Ascending aorta (tissue), 2 donors: ENCODE data around the gene CACNA1H. TPM values are rescaled to one million over a fixed set of nuclear protein-coding genes. Genes with fewer than 3 reads are reported as not detected.

Experiments
- DNase-seq, 2 donors: peaks; one replicate each; pipeline ENCODE4 v3.0.0-alpha.2; 2019; ENCODE audit warnings: low spot score in 2 of 2
- H3K27ac ChIP-seq, 2 donors: fragments of 200-600 bp; sonication (generic); one replicate each; pipeline ENCODE4 v1.5.1; 2016 to 2017; ENCODE audit warnings: mild to moderate bottlenecking in 1 of 2
- H3K27me3 ChIP-seq: fragments of 200-600 bp; sonication (generic); one replicate; pipeline ENCODE4 v1.5.1; 2017
- H3K36me3 ChIP-seq, 2 donors: fragments of 200-600 bp; sonication (generic); one replicate each; pipeline ENCODE4 v1.5.1; 2016
- H3K4me1 ChIP-seq, 2 donors: fragments of 200-600 bp; sonication (generic); one replicate each; pipeline ENCODE4 v1.5.1; 2016 to 2017; ENCODE audit warnings: mild to moderate bottlenecking in 1 of 2
- H3K4me3 ChIP-seq, 2 donors: fragments of 200-600 bp; sonication (generic); one replicate each; pipeline ENCODE4 v1.5.1; 2016 to 2017; ENCODE audit warnings: mild to moderate bottlenecking in 1 of 2
- H3K9me3 ChIP-seq, 2 donors: fragments of 200-600 bp; sonication (generic); one replicate each; pipeline ENCODE4 v1.5.1; 2016
- CTCF ChIP-seq, 3 experiments: fragments of 200-600 bp in 2 of 3; fragments of 450-650 bp in 1 of 3; sonication (generic) in 2 of 3; IDR thresholded peaks; one replicate each; pipeline ENCODE4 v1.5.1; 2016 to 2019; ENCODE audit warnings: antibody characterized with exemption in 3 of 3, mild to moderate bottlenecking in 1 of 3, moderate library complexity in 1 of 3
- intact Hi-C: fragments of 100-400 bp; cut with DNase I; formaldehyde crosslinking; loops from one replicate; pipeline ENCODE4 v1.15.1; 2023
- total RNA-seq: library from RNA; depleted of rRNA; stranded (reverse); fragments of >200 nt; gene quantifications from one replicate; pipeline ENCODE4 v1.1.0, GENCODE V29; 2016

Gene CACNA1H
- total RNA-seq, 1 donor from 2014 or later: 57.5 TPM

GRCh38 chr16:1149101-1149636 is 3.7 kb upstream of the CACNA1H start:
- intact Hi-C loops: no loop called here
- peaks cover 6% of the 10 kb centered on the region for H3K27me3 ChIP-seq
- DNase-seq: no peak
- peaks cover 0 to 4% of the 10 kb centered on the region in 2 donors for H3K4me1 ChIP-seq
- no peak for TF ChIP-seq CTCF (IDR thresholded peaks at IDR 0.05)
- H3K36me3 ChIP-seq: no peaks in the 10 kb centered on the region
- H3K9me3 ChIP-seq: no peaks in the 10 kb centered on the region
- no peak overlapping the region for H3K27ac ChIP-seq
- no peak overlapping the region for H3K4me3 ChIP-seq

GRCh38 chr16:1150511-1150982 is 2.4 kb upstream of the CACNA1H start:
- Histone ChIP-seq H3K4me1 (peaks cover 0 to 6% of the 10 kb centered on the region in 2 donors), H3K4me3 (no peak overlapping the region), H3K36me3 (no peaks in the 10 kb centered on the region), H3K27ac (no peak overlapping the region), H3K27me3 (peaks cover 13% of the 10 kb centered on the region), H3K9me3 (no peaks in the 10 kb centered on the region)
- TF ChIP-seq CTCF (IDR thresholded peaks at IDR 0.05): no peak
- intact Hi-C loops: no loop called here
- DNase-seq: no peak

- DNase-seq: no peak
- H3K36me3 ChIP-seq: no peaks in the 10 kb centered on the region
- H3K27me3 ChIP-seq: peaks cover 13% of the 10 kb centered on the region
- H3K4me3 ChIP-seq: no peak overlapping the region
- peaks cover 0 to 6% of the 10 kb centered on the region in 2 donors for H3K4me1 ChIP-seq
- no peak for TF ChIP-seq CTCF (IDR thresholded peaks at IDR 0.05)
- no peak overlapping the region for H3K27ac ChIP-seq
- intact Hi-C loops: no loop called here
- no peaks in the 10 kb centered on the region for H3K9me3 ChIP-seq
Observed at GRCh38 chr16:1151424-1152122, 1.3 kb upstream of the CACNA1H start.

- no peak for DNase-seq
- intact Hi-C loops: no loop called here
- no peaks in the 10 kb centered on the region for H3K36me3 ChIP-seq
- no peak overlapping the region for H3K27ac ChIP-seq
- no peaks in the 10 kb centered on the region for H3K9me3 ChIP-seq
- H3K4me3 ChIP-seq: peak overlapping the region; percentile 54 to 66
- H3K27me3 ChIP-seq: peaks cover 13% of the 10 kb centered on the region
- TF ChIP-seq CTCF (IDR thresholded peaks at IDR 0.05): no peak
- peaks cover 0 to 6% of the 10 kb centered on the region in 2 donors for H3K4me1 ChIP-seq
Observed at GRCh38 chr16:1152123-1152638, 725 bp upstream of the CACNA1H start.

- no peak for TF ChIP-seq CTCF (IDR thresholded peaks at IDR 0.05)
Observed at GRCh38 chr16:1153480-1154160, 714 bp downstream of the CACNA1H start.

More at GRCh38 chr16:1153480-1154160, 714 bp downstream of the CACNA1H start:
- Histone ChIP-seq H3K36me3 (no peaks in the 10 kb centered on the region), H3K27ac (peak overlapping the region in 1 of 2 donors; percentile 29), H3K9me3 (no peaks in the 10 kb centered on the region), H3K4me1 (peaks cover 0 to 6% of the 10 kb centered on the region in 2 donors), H3K27me3 (peaks cover 13% of the 10 kb centered on the region), H3K4me3 (peak overlapping the region; percentile 56 to 57)
- intact Hi-C loops: no loop called here
- DNase-seq: no peak
